Stimulated activated CD8-positive, alpha-beta memory T cell treated with anti-CD3 and anti-CD28 coated beads, Interleukin-12 subunit alpha, Interleukin-12 subunit beta, amount 100 ng/mL, for 4 hours (primary cell): ENCODE results near the gene MRTFA.

ENCODE experiments used
- DNase-seq: peaks from one replicate; pipeline ENCODE4 v3.0.0-alpha.2; 2020; ENCODE audit warnings: low read depth

Gene MRTFA

GRCh38 chr22:40463017-40463631 is 173.4 kb downstream of the MRTFA start:
- peak; percentile 11 for DNase-seq

GRCh38 chr22:40462195-40462984 is 174.1 kb downstream of the MRTFA start:
- DNase-seq = no peak

- DNase-seq = no peak
These were observed 182.8 kb downstream of the MRTFA start for GRCh38 chr22:40453671-40454070.

GRCh38 chr22:40452730-40453487 is 183.6 kb downstream of the MRTFA start:
- no peak for DNase-seq

GRCh38 chr22:40451210-40451609 is 185.3 kb downstream of the MRTFA start:
- no peak for DNase-seq

GRCh38 chr22:40450616-40451015 is 185.9 kb downstream of the MRTFA start:
- no peak for DNase-seq

- DNase-seq = no peak
These were observed 186.9 kb downstream of the MRTFA start for GRCh38 chr22:40449676-40450035.

- DNase-seq = no peak
These were observed 190.3 kb downstream of the MRTFA start for GRCh38 chr22:40446203-40446602.

GRCh38 chr22:40444178-40444831 is 192.2 kb downstream of the MRTFA start:
- no peak for DNase-seq

GRCh38 chr22:40443732-40444131 is 192.8 kb downstream of the MRTFA start:
- DNase-seq = no peak

GRCh38 chr22:40441761-40442390 is 194.6 kb downstream of the MRTFA start:
- no peak for DNase-seq

- no peak for DNase-seq
These were observed 199.8 kb downstream of the MRTFA start for GRCh38 chr22:40436505-40437431.

GRCh38 chr22:40434745-40435144 is 201.8 kb downstream of the MRTFA start:
- DNase-seq = no peak

- DNase-seq = no peak
These were observed 202.4 kb downstream of the MRTFA start for GRCh38 chr22:40434106-40434505.

- no peak for DNase-seq
These were observed 203.0 kb downstream of the MRTFA start for GRCh38 chr22:40433416-40434090.

GRCh38 chr22:40432625-40433024 is 203.9 kb downstream of the MRTFA start:
- DNase-seq = no peak

GRCh38 chr22:40432157-40432556 is 204.4 kb downstream of the MRTFA start:
- DNase-seq = no peak

GRCh38 chr22:40430991-40431390 is 205.5 kb downstream of the MRTFA start:
- DNase-seq = no peak

- no peak for DNase-seq
These were observed 207.0 kb downstream of the MRTFA start for GRCh38 chr22:40429481-40429880.

- DNase-seq = no peak
These were observed 207.7 kb downstream of the MRTFA start for GRCh38 chr22:40428796-40429195.
